WTC11 (cell line): ENCODE data around the gene ERBB4. TPM values are rescaled to one million over a fixed set of nuclear protein-coding genes. Genes with fewer than 3 reads are reported as not detected.

Source experiments
- ATAC-seq: fragments of 200-7000 bp; cut with Tn5 transposase; 2 replicates; pipeline ENCODE4 v1.10.0; 2021; ENCODE audit warnings: mild to moderate bottlenecking, moderate library complexity
- CTCF ChIA-PET: fragments of 300-600 bp; sonication (Branson Sonifier 250); formaldehyde crosslinking; loops from one replicate; lab custom pipeline; 2021; ENCODE audit warnings: antibody characterized with exemption; lab: Charles Lee
- POLR2A ChIA-PET: fragments of 350-600 bp; sonication (Branson Sonifier 250); formaldehyde crosslinking; loops from one replicate; lab custom pipeline; 2021; ENCODE audit warnings: antibody characterized with exemption; lab: Charles Lee
- DNase-seq: peaks from one replicate; pipeline ENCODE4 v3.0.0; 2021; ENCODE audit warnings: low spot score
- H3K27ac Mint-ChIP-seq: 2 replicates; pipeline ENCODE4 v1.8.0; 2021; ENCODE audit warnings: mixed read lengths
- H3K27me3 Mint-ChIP-seq: 2 replicates; pipeline ENCODE4 v1.8.0; 2021; ENCODE audit warnings: low read depth, mild to moderate bottlenecking, moderate library complexity, mixed read lengths
- H3K36me3 Mint-ChIP-seq: 2 replicates; pipeline ENCODE4 v1.8.0; 2021; ENCODE audit warnings: mixed read lengths
- H3K4me1 Mint-ChIP-seq: 2 replicates; pipeline ENCODE4 v1.8.0; 2022; ENCODE audit warnings: mixed read lengths
- H3K4me3 Mint-ChIP-seq: 2 replicates; pipeline ENCODE4 v1.8.0; 2021; ENCODE audit warnings: mild to moderate bottlenecking, moderate library complexity, mixed read lengths
- H3K9me3 Mint-ChIP-seq: 2 replicates; pipeline ENCODE4 v1.8.0; 2021; ENCODE audit warnings: mixed read lengths
- E2F5 ChIP-seq: sonication (generic); formaldehyde crosslinking; IDR thresholded peaks from 2 replicates; pipeline ENCODE4 v1.8.1; 2022; ENCODE audit warnings: mild to moderate bottlenecking, moderate library complexity, missing genetic modification reagents
- OVOL2 ChIP-seq: fragments of 250-450 bp; sonication (Bioruptor Pico); IDR thresholded peaks from 2 replicates; pipeline ENCODE4 v1.9.0; 2021; ENCODE audit warnings: mild to moderate bottlenecking, borderline replicate concordance
- SOX15 ChIP-seq: fragments of 250-450 bp; sonication (Bioruptor Pico); IDR thresholded peaks from 2 replicates; pipeline ENCODE4 v1.9.0; 2021; ENCODE audit warnings: mild to moderate bottlenecking
- STAT6 ChIP-seq: sonication (generic); formaldehyde crosslinking; conservative IDR thresholded peaks from 2 replicates; pipeline ENCODE4 v1.8.1; 2023; ENCODE audit warnings: mild to moderate bottlenecking, low read depth, missing genetic modification reagents, moderate library complexity
- TEAD1 ChIP-seq: sonication (generic); formaldehyde crosslinking; IDR thresholded peaks from 2 replicates; pipeline ENCODE4 v1.8.0; 2022; ENCODE audit warnings: mild to moderate bottlenecking, missing genetic modification reagents
- ZBTB21 ChIP-seq: sonication (generic); formaldehyde crosslinking; IDR thresholded peaks from 2 replicates; pipeline ENCODE4 v1.8.1; 2023; ENCODE audit warnings: mild to moderate bottlenecking, missing genetic modification reagents, borderline replicate concordance
- ZNF121 ChIP-seq: sonication (generic); formaldehyde crosslinking; IDR thresholded peaks from 2 replicates; pipeline ENCODE4 v1.8.0; 2023; ENCODE audit warnings: missing genetic modification reagents
- ZNF671 ChIP-seq: fragments of 250-450 bp; sonication (Bioruptor Pico); IDR thresholded peaks from 2 replicates; pipeline ENCODE4 v1.8.0; 2021; ENCODE audit warnings: mild to moderate bottlenecking
- total RNA-seq: library from RNA; stranded (reverse); gene quantifications from 3 replicates; pipeline ENCODE4 v1.2.3, GENCODE V29; 2021
- TF ChIP-seq, protein P1 (sequence below): sonication (generic); formaldehyde crosslinking; IDR thresholded peaks from 2 replicates; pipeline ENCODE4 v1.8.0; 2022; ENCODE audit warnings: missing genetic modification reagents
- TF ChIP-seq, protein P2 (sequence below): fragments of 200-600 bp; IDR thresholded peaks from 2 replicates; pipeline ENCODE4 v1.8.0; 2022; ENCODE audit warnings: antibody characterized with exemption

ERBB4 gene
- total RNA-seq, 1 experiment from 2014 or later: 1.6 TPM

DNA sequence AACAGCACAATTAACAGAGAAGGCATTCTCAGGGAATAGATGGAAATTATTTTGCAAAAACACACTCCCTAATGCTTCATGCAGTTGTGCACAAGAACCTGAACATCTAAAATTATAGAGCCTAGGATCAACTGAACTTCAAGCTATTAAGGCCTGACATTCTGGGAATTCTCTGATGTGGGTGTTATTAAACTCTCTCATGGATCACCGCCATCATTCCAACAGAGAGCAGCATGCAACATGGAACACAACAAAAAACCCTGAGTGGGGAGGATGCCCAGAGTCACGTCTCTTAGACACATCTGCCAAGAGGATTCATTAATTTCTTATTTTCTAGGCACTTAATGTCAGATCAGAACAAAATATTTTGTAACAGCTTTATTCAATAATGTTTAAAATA is 543.8 kb downstream of the ERBB4 start:
- DNase-seq (no peak), ATAC-seq (no peak)
- no peak overlapping the region for H3K4me3 Mint-ChIP-seq
- no peaks in the 10 kb centered on the region for H3K4me1 Mint-ChIP-seq
- CTCF ChIA-PET: interaction anchor here (1.1 kb wide), 1 partner anchor 10 kb away, joined by 3 read pairs; no protein-coding TSS in a partner anchor
- no peaks in the 10 kb centered on the region for H3K9me3 Mint-ChIP-seq
- H3K27ac Mint-ChIP-seq: no peak overlapping the region
- no peaks in the 10 kb centered on the region for H3K27me3 Mint-ChIP-seq
- TF ChIP-seq E2F5 (CRISPR knock-in tag): no peak
- TF ChIP-seq STAT6 (CRISPR knock-in tag): no peak
- POLR2A ChIA-PET: no interaction called here
- no peaks in the 10 kb centered on the region for H3K36me3 Mint-ChIP-seq

DNA sequence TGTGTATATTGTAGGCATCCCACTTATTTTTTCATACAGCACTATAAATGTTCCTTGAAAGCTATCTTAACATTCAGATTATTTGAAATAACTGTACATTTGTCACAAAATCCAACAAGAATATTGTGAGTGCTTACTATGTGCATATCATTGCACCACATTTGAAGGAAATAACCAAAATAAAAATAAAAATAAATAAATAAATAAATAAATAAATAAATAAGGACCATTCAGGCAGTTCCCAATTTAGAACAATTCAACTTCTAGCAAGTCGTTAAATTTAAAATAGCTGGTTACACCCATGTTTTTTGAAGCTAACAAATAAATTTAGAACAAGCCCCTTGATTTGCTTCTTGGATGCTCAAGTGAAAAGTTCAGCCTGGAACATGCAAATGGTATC is 548.3 kb downstream of the ERBB4 start:
- ChIA-PET CTCF (no interaction called here), POLR2A (no interaction called here)
- Mint-ChIP-seq H3K36me3 (no peaks in the 10 kb centered on the region), H3K4me1 (no peaks in the 10 kb centered on the region), H3K27ac (no peak overlapping the region), H3K9me3 (no peaks in the 10 kb centered on the region), H3K27me3 (no peaks in the 10 kb centered on the region), H3K4me3 (no peak overlapping the region)
- TF ChIP-seq, protein P1, sequence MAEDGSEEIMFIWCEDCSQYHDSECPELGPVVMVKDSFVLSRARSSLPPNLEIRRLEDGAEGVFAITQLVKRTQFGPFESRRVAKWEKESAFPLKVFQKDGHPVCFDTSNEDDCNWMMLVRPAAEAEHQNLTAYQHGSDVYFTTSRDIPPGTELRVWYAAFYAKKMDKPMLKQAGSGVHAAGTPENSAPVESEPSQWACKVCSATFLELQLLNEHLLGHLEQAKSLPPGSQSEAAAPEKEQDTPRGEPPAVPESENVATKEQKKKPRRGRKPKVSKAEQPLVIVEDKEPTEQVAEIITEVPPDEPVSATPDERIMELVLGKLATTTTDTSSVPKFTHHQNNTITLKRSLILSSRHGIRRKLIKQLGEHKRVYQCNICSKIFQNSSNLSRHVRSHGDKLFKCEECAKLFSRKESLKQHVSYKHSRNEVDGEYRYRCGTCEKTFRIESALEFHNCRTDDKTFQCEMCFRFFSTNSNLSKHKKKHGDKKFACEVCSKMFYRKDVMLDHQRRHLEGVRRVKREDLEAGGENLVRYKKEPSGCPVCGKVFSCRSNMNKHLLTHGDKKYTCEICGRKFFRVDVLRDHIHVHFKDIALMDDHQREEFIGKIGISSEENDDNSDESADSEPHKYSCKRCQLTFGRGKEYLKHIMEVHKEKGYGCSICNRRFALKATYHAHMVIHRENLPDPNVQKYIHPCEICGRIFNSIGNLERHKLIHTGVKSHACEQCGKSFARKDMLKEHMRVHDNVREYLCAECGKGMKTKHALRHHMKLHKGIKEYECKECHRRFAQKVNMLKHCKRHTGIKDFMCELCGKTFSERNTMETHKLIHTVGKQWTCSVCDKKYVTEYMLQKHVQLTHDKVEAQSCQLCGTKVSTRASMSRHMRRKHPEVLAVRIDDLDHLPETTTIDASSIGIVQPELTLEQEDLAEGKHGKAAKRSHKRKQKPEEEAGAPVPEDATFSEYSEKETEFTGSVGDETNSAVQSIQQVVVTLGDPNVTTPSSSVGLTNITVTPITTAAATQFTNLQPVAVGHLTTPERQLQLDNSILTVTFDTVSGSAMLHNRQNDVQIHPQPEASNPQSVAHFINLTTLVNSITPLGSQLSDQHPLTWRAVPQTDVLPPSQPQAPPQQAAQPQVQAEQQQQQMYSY (CRISPR knock-in tag): no peak
- TF ChIP-seq ZNF671 (CRISPR knock-in tag): no peak
- TF ChIP-seq TEAD1: no peak
- no peak for TF ChIP-seq SOX15 (CRISPR knock-in tag)
- DNase-seq: no peak
- no peak for ATAC-seq

DNA sequence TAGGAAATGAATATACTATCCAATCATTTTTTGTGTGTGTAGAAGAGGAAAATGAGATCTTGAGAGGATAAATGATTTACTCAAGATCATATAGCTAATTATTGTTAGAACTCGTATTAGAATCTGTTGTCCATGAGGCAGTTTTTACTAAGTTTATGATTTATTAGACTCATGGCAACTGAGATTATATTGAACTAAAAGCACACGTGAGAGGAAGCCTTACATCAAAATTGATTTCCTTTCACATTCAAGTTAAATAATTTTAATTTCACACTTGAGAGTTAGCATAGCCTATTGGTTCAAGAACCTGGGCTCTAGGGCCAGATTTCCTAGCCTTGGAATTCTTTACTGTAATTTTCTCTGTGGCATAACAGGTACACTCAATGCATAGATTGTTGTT is 552.3 kb downstream of the ERBB4 start:
- Mint-ChIP-seq H3K27me3 (no peaks in the 10 kb centered on the region), H3K9me3 (no peaks in the 10 kb centered on the region), H3K4me3 (no peak overlapping the region), H3K27ac (no peak overlapping the region), H3K36me3 (no peaks in the 10 kb centered on the region), H3K4me1 (no peaks in the 10 kb centered on the region)
- TF ChIP-seq E2F5 (CRISPR knock-in tag) (no peak), ZBTB21 (CRISPR knock-in tag) (no peak), ZNF121 (CRISPR knock-in tag) (no peak), OVOL2 (CRISPR knock-in tag) (no peak)
- TF ChIP-seq, protein P2, sequence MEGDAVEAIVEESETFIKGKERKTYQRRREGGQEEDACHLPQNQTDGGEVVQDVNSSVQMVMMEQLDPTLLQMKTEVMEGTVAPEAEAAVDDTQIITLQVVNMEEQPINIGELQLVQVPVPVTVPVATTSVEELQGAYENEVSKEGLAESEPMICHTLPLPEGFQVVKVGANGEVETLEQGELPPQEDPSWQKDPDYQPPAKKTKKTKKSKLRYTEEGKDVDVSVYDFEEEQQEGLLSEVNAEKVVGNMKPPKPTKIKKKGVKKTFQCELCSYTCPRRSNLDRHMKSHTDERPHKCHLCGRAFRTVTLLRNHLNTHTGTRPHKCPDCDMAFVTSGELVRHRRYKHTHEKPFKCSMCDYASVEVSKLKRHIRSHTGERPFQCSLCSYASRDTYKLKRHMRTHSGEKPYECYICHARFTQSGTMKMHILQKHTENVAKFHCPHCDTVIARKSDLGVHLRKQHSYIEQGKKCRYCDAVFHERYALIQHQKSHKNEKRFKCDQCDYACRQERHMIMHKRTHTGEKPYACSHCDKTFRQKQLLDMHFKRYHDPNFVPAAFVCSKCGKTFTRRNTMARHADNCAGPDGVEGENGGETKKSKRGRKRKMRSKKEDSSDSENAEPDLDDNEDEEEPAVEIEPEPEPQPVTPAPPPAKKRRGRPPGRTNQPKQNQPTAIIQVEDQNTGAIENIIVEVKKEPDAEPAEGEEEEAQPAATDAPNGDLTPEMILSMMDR: no peak
- TF ChIP-seq, protein P1 (CRISPR knock-in tag): no peak
- DNase-seq: no peak
- POLR2A ChIA-PET: interaction anchor here (0.6 kb wide), 1 partner anchor 71 kb away, joined by 3 read pairs; no protein-coding TSS in a partner anchor
- ATAC-seq: no peak
- CTCF ChIA-PET: no interaction called here
